HCT116 (cell line): ENCODE results near the gene MCEE. TPM values are rescaled to one million over a fixed set of nuclear protein-coding genes. Genes with fewer than 3 reads are reported as not detected.

Experiments
- ATAC-seq: fragments of 200-7000 bp; cut with Tn5 transposase; 2 replicates; pipeline ENCODE4 v1.9.1; 2020; ENCODE audit warnings: mild to moderate bottlenecking, moderate library complexity
- BruUV-seq: library from RNA; stranded (reverse); fragments of 400-500 nt; replicated peaks from 2 replicates; lab custom pipeline; 2021; lab: Mats Ljungman, UMichigan
- CTCF ChIA-PET: fragments of 300-600 bp; sonication (Branson Sonifier 250); formaldehyde crosslinking; loops from one replicate; lab custom pipeline; 2021; ENCODE audit warnings: antibody characterized with exemption; lab: Charles Lee
- POLR2A ChIA-PET: fragments of 300-600, 350-600 bp; sonication (Branson Sonifier 250); formaldehyde crosslinking; loops from one replicate; lab custom pipeline; 2021; ENCODE audit warnings: antibody characterized with exemption; lab: Charles Lee
- RAD21 ChIA-PET, 2 experiments: fragments of 300-600 bp; sonication (Branson Sonifier 250); formaldehyde crosslinking; loops; one replicate each; lab custom pipeline; 2023; ENCODE audit warnings: low total read pairs in 2 of 2; ENCODE audit not compliant: uncharacterized antibody in 2 of 2, unreplicated experiment in 2 of 2, low non-redundant PET in 1 of 2; lab: Charles Lee
- DNase-seq: peaks from one replicate; pipeline ENCODE4 v3.0.0-alpha.2; 2010; ENCODE audit warnings: low read depth, low spot score
- H2AFZ ChIP-seq: fragments of 200-600 bp; shearing (Covaris generic), sonication (generic); 2 replicates; pipeline ENCODE4 v1.6.1; 2017; ENCODE audit warnings: low read depth, mixed run types, mixed read lengths, antibody characterized with exemption, low read length; ENCODE audit not compliant: poor library complexity, severe bottlenecking
- H3K27ac ChIP-seq: 2 replicates; pipeline ENCODE4 v1.5.1; 2012; ENCODE audit warnings: low read depth, low read length
- H3K27me3 ChIP-seq: fragments of 200-600 bp; sonication (generic); 2 replicates; pipeline ENCODE4 v1.6.1; 2016; ENCODE audit warnings: mixed run types, low read length, mixed read lengths; ENCODE audit not compliant: insufficient read depth
- H3K36me3 ChIP-seq, 2 experiments: fragments of 200-500 bp in 1 of 2; fragments of 200-600 bp in 1 of 2; sonication (Bioruptor generic) in 1 of 2; sonication (generic) in 1 of 2; 2 replicates each; pipeline versions ENCODE4 v1.5.1 to v1.6.1; 2014 to 2016; ENCODE audit warnings: low read length in 2 of 2, inconsistent platforms in 1 of 2, mixed read lengths in 1 of 2, mixed run types in 1 of 2; ENCODE audit not compliant: insufficient read depth in 2 of 2, control insufficient read depth in 1 of 2
- H3K4me1 ChIP-seq, 2 experiments: fragments of 200-600 bp in 1 of 2; sonication (generic) in 1 of 2; 2 replicates each; pipeline versions ENCODE4 v1.5.1 to v1.6.1; 2012 to 2017; ENCODE audit warnings: low read length in 2 of 2, inconsistent platforms in 1 of 2, mild to moderate bottlenecking in 1 of 2, mixed read lengths in 1 of 2, mixed run types in 1 of 2, moderate library complexity in 1 of 2; ENCODE audit not compliant: insufficient read depth in 2 of 2, control insufficient read depth in 1 of 2
- H3K4me2 ChIP-seq: fragments of 200-600 bp; sonication (generic); 2 replicates; pipeline ENCODE4 v1.6.1; 2017; ENCODE audit warnings: mixed run types, low read length, mixed read lengths
- H3K4me3 ChIP-seq, 2 experiments: fragments of 200-600 bp in 1 of 2; sonication (generic) in 1 of 2; replicated peaks in 1 of 2; 2 replicates each; pipeline ENCODE4 v1.5.1; 2011 to 2016; ENCODE audit warnings: low read length in 2 of 2, control low read depth in 1 of 2, low read depth in 1 of 2, mild to moderate bottlenecking in 1 of 2, mixed read lengths in 1 of 2, mixed run types in 1 of 2
- H3K79me2 ChIP-seq: fragments of 200-600 bp; sonication (generic); 2 replicates; pipeline ENCODE4 v1.6.1; 2017; ENCODE audit warnings: mild to moderate bottlenecking, mixed run types, low read length, moderate library complexity, mixed read lengths; ENCODE audit not compliant: insufficient read depth
- H3K9ac ChIP-seq: fragments of 200-600 bp; sonication (generic); 2 replicates; pipeline ENCODE4 v1.6.1; 2016; ENCODE audit warnings: low read length, mixed read lengths
- H3K9me2 ChIP-seq: fragments of 200-600 bp; sonication (generic), shearing (Covaris generic); 2 replicates; pipeline ENCODE4 v1.6.1; 2017; ENCODE audit warnings: mixed run types, mild to moderate bottlenecking, moderate library complexity; ENCODE audit not compliant: insufficient read depth
- H3K9me3 ChIP-seq, 2 experiments: fragments of 200-500 bp in 1 of 2; fragments of 200-600 bp in 1 of 2; sonication (Bioruptor generic) in 1 of 2; sonication (generic) in 1 of 2; 2 replicates each; pipeline ENCODE4 v1.6.1; 2014 to 2017; ENCODE audit warnings: low read length in 2 of 2, mixed read lengths in 2 of 2, inconsistent platforms in 1 of 2, low read depth in 1 of 2, mild to moderate bottlenecking in 1 of 2, mixed run types in 1 of 2, moderate library complexity in 1 of 2; ENCODE audit not compliant: control insufficient read depth in 1 of 2, insufficient read depth in 1 of 2
- H4K20me1 ChIP-seq: fragments of 200-600 bp; sonication (generic), shearing (Covaris generic); 2 replicates; pipeline ENCODE4 v1.6.1; 2017; ENCODE audit warnings: mixed run types, mild to moderate bottlenecking, moderate library complexity; ENCODE audit not compliant: insufficient read depth
- ATF3 ChIP-seq: IDR thresholded peaks from 2 replicates; pipeline ENCODE4 v1.6.1; 2012
- CEBPB ChIP-seq: IDR thresholded peaks from 2 replicates; pipeline ENCODE4 v1.6.1; 2012; ENCODE audit warnings: low read depth
- CTCF ChIP-seq, 3 experiments: fragments of 200-600 bp in 1 of 3; sonication (generic) in 1 of 3; IDR thresholded peaks in 2 of 3; conservative IDR thresholded peaks in 1 of 3; 2 replicates each; pipeline ENCODE4 v1.5.1; 2012 to 2017; ENCODE audit warnings: low read depth in 2 of 3, low read length in 2 of 3, antibody characterized with exemption in 1 of 3, borderline replicate concordance in 1 of 3, control low read depth in 1 of 3, mild to moderate bottlenecking in 1 of 3, mixed read lengths in 1 of 3, mixed run types in 1 of 3, moderate library complexity in 1 of 3; ENCODE audit not compliant: insufficient read depth in 1 of 3
- EZH2 ChIP-seq: fragments of 200-600 bp; sonication (generic); IDR thresholded peaks from 2 replicates; pipeline ENCODE4 v1.6.1; 2017; ENCODE audit warnings: antibody characterized with exemption, mixed run types
- MAX ChIP-seq: IDR thresholded peaks from 2 replicates; pipeline ENCODE4 v1.6.1; 2012
- RAD21 ChIP-seq: IDR thresholded peaks from 2 replicates; pipeline ENCODE4 v1.6.1; 2012; ENCODE audit warnings: low read depth, mild to moderate bottlenecking
- REST ChIP-seq: IDR thresholded peaks from 2 replicates; pipeline ENCODE4 v1.6.1; 2012; ENCODE audit warnings: low read depth
- SIN3A ChIP-seq: IDR thresholded peaks from 2 replicates; pipeline ENCODE4 v1.6.1; 2012; ENCODE audit warnings: low read depth
- SP1 ChIP-seq: IDR thresholded peaks from 2 replicates; pipeline ENCODE4 v1.6.1; 2012; ENCODE audit warnings: low read depth
- YY1 ChIP-seq: IDR thresholded peaks from 2 replicates; pipeline ENCODE4 v1.6.1; 2011; ENCODE audit warnings: low read length, low read depth, moderate library complexity, mild to moderate bottlenecking; ENCODE audit not compliant: insufficient replicate concordance; ENCODE audit errors: extremely low read depth
- ZFX ChIP-seq: fragments of 450-650 bp; IDR thresholded peaks from 2 replicates; pipeline ENCODE4 v1.6.1; 2017
- ZNF274 ChIP-seq: fragments of 200-500 bp; sonication (Bioruptor generic); IDR thresholded peaks from 2 replicates; pipeline ENCODE4 v1.6.1; 2014; ENCODE audit warnings: mild to moderate bottlenecking, low read depth, low read length, inconsistent platforms
- intact Hi-C: fragments of 100-400 bp; cut with micrococcal nuclease; formaldehyde crosslinking; loops from 2 replicates; pipeline ENCODE4 v1.10.0; 2022
- total RNA-seq: library from RNA; stranded (reverse); gene quantifications from one replicate; pipeline ENCODE4 v1.2.1, GENCODE V29; 2021; ENCODE audit not compliant: unreplicated experiment

MCEE gene
- total RNA-seq, 1 experiment from 2014 or later = 9.0 TPM

- ATAC-seq (no peak), DNase-seq (no peak)
- H3K36me3 ChIP-seq = 0 out of 4 replicates have a peak, but pooled peaks cover 0 to 4% of the 10 kb centered on the region in 2 experiments
- no peak overlapping the region for H3K4me2 ChIP-seq
- intact Hi-C loops = no loop called here
- no peaks in the 10 kb centered on the region for H3K4me1 ChIP-seq
- H3K9ac ChIP-seq = no peak overlapping the region
- H3K9me3 ChIP-seq = no peaks in the 10 kb centered on the region
- no peak overlapping the region for H3K4me3 ChIP-seq
- H3K27ac ChIP-seq = no peak overlapping the region
- H3K9me2 ChIP-seq = no peaks in the 10 kb centered on the region
- H2AFZ ChIP-seq = no peak overlapping the region
- no peaks in the 10 kb centered on the region for H3K27me3 ChIP-seq
- BruUV-seq = no TSS peak
- H3K79me2 ChIP-seq = peaks cover 4% of the 10 kb centered on the region; the same call in 1 of the 2 replicates
- no peaks in the 10 kb centered on the region for H4K20me1 ChIP-seq
- CTCF ChIA-PET = no interaction called here
- POLR2A ChIA-PET = no interaction called here
- no peak for TF ChIP-seq SP1
- RAD21 ChIA-PET = no interaction called here
Observed at GRCh38 chr2:71122387-71123298, 7.4 kb downstream of the MCEE start.

GRCh38 chr2:71121479-71121878 lies 8.6 kb downstream of the MCEE start:
- DNase-seq = no peak
- Histone ChIP-seq H3K4me3 (no peak overlapping the region), H3K9me3 (no peaks in the 10 kb centered on the region), H3K27ac (no peak overlapping the region), H3K4me2 (no peak overlapping the region), H3K9ac (no peak overlapping the region), H4K20me1 (no peaks in the 10 kb centered on the region), H3K27me3 (no peaks in the 10 kb centered on the region), H3K79me2 (peaks cover 4% of the 10 kb centered on the region; the same call in 1 of the 2 replicates), H3K9me2 (no peaks in the 10 kb centered on the region), H2AFZ (no peak overlapping the region), H3K4me1 (no peaks in the 10 kb centered on the region), H3K36me3 (0 out of 4 replicates have a peak, but pooled peaks cover 0 to 4% of the 10 kb centered on the region in 2 experiments)
- ChIA-PET POLR2A (no interaction called here), RAD21 (no interaction called here), CTCF (interaction anchor here (0.7 kb wide), 1 partner anchor 434 kb away, joined by 3 read pairs; no protein-coding TSS in a partner anchor)
- ATAC-seq = no peak
- intact Hi-C loops = no loop called here
- no TSS peak for BruUV-seq
- TF ChIP-seq MAX (no peak), EZH2 (no peak), ATF3 (no peak), RAD21 (no peak), CEBPB (no peak), ZNF274 (no peak), SIN3A (no peak), REST (no peak), ZFX (no peak), YY1 (no peak), CTCF (IDR thresholded peaks at IDR 0.05 in 2 of 3, conservative IDR thresholded peaks at IDR 0.05 in 1 of 3; ENCODE audit: borderline replicate concordance in 1 of 3, insufficient read depth in 1 of 3, low read depth in 2 of 3, low read length in 2 of 3) (no peak)
